ENCODE data around the gene SIRPD. TPM values are rescaled to one million over a fixed set of nuclear protein-coding genes. Genes with fewer than 3 reads are reported as not detected.

SIRPD gene
- total RNA-seq, 2 experiments from 2014 or later: not detected

DNA sequence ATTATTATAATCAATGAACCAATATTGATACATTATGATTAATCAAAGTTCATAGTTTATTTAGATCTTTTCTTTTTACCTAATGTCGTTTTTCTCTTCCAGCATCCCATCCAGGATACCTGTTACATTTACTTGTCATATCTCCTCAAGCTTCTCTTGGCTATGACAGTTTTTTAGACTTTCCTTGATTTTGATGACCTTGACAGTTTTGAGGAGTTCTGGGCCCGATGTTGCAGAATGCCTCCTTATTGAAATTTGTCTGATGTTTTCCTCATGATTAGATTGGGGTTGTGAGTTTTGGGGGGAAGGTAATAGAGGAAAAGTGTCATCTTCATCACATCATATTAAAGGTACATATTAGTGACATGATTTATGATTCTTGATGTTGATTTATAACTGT, 3.8 kb upstream of the SIRPD start:
- no TSS peak for BruUV-seq (replicated peaks)
- no peaks in the 10 kb centered on the region for H3K9me3 ChIP-seq (ENCODE audit: low read length)
- intact Hi-C loops (cut with micrococcal nuclease; ENCODE audit: unreplicated experiment): no loop called here
- no peaks in the 10 kb centered on the region for H4K20me1 ChIP-seq (ENCODE audit: insufficient read depth, low read length)
- TF ChIP-seq, protein P1, sequence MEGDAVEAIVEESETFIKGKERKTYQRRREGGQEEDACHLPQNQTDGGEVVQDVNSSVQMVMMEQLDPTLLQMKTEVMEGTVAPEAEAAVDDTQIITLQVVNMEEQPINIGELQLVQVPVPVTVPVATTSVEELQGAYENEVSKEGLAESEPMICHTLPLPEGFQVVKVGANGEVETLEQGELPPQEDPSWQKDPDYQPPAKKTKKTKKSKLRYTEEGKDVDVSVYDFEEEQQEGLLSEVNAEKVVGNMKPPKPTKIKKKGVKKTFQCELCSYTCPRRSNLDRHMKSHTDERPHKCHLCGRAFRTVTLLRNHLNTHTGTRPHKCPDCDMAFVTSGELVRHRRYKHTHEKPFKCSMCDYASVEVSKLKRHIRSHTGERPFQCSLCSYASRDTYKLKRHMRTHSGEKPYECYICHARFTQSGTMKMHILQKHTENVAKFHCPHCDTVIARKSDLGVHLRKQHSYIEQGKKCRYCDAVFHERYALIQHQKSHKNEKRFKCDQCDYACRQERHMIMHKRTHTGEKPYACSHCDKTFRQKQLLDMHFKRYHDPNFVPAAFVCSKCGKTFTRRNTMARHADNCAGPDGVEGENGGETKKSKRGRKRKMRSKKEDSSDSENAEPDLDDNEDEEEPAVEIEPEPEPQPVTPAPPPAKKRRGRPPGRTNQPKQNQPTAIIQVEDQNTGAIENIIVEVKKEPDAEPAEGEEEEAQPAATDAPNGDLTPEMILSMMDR (conservative IDR thresholded peaks at IDR 0.05; ENCODE audit: low read length): no peak
- TF ChIP-seq EZH2phosphoT487 (IDR thresholded peaks at IDR 0.05; ENCODE audit: borderline replicate concordance, low read depth, low read length): no peak
- H2AFZ ChIP-seq (ENCODE audit: low read length): no peak overlapping the region
- no peak overlapping the region for H3K27ac ChIP-seq (ENCODE audit: low read depth, low read length, poor library complexity, severe bottlenecking)
- ChIA-PET POLR2A (no interaction called here), CTCF (ENCODE audit: unreplicated experiment) (no interaction called here)
- H3K4me1 ChIP-seq (ENCODE audit: insufficient read depth, low read length, poor library complexity, severe bottlenecking): no peaks in the 10 kb centered on the region
- no peak for DNase-seq (ENCODE audit: low spot score)
- no peaks in the 10 kb centered on the region for H3K36me3 ChIP-seq (ENCODE audit: insufficient read depth, low read length)
- no peaks in the 10 kb centered on the region for H3K79me2 ChIP-seq (ENCODE audit: insufficient read depth, low read depth, low read length)
- H3K9me2 ChIP-seq (ENCODE audit: insufficient read depth, low read length): no peaks in the 10 kb centered on the region
- H3K4me2 ChIP-seq (ENCODE audit: low read length): no peak overlapping the region
- no peak overlapping the region for H3K4me3 ChIP-seq (ENCODE audit: low read depth, low read length, poor library complexity, severe bottlenecking)

- H3K4me2 ChIP-seq (ENCODE audit: low read length): no peak overlapping the region
- no peaks in the 10 kb centered on the region for H3K4me1 ChIP-seq (ENCODE audit: insufficient read depth, low read length, poor library complexity, severe bottlenecking)
- no peaks in the 10 kb centered on the region for H4K20me1 ChIP-seq (ENCODE audit: insufficient read depth, low read length)
- CTCF ChIA-PET (ENCODE audit: unreplicated experiment): no interaction called here
- H3K36me3 ChIP-seq (ENCODE audit: insufficient read depth, low read length): no peaks in the 10 kb centered on the region
- POLR2A ChIA-PET: no interaction called here
- no TSS peak for BruUV-seq (replicated peaks)
- H3K27ac ChIP-seq (ENCODE audit: low read depth, low read length, poor library complexity, severe bottlenecking): no peak overlapping the region
- no peaks in the 10 kb centered on the region for H3K9me3 ChIP-seq (ENCODE audit: low read length)
- no peaks in the 10 kb centered on the region for H3K9me2 ChIP-seq (ENCODE audit: insufficient read depth, low read length)
- H3K4me3 ChIP-seq (ENCODE audit: low read depth, low read length, poor library complexity, severe bottlenecking): no peak overlapping the region
- H3K79me2 ChIP-seq (ENCODE audit: insufficient read depth, low read depth, low read length): no peaks in the 10 kb centered on the region
- DNase-seq (ENCODE audit: low spot score): no peak
- intact Hi-C loops (cut with micrococcal nuclease; ENCODE audit: unreplicated experiment): no loop called here
- TF ChIP-seq EZH2phosphoT487 (IDR thresholded peaks at IDR 0.05; ENCODE audit: borderline replicate concordance, low read depth, low read length): no peak
- TF ChIP-seq, protein P1 (conservative IDR thresholded peaks at IDR 0.05; ENCODE audit: low read length): no peak
- H2AFZ ChIP-seq (ENCODE audit: low read length): no peak overlapping the region
Observed at GRCh38 chr20:1555952-1556351, 1.6 kb downstream of the SIRPD start.

- H4K20me1 ChIP-seq (ENCODE audit: insufficient read depth, low read length): no peaks in the 10 kb centered on the region
- no peaks in the 10 kb centered on the region for H3K9me3 ChIP-seq (ENCODE audit: low read length)
- CTCF ChIA-PET (ENCODE audit: unreplicated experiment): no interaction called here
- no peaks in the 10 kb centered on the region for H3K36me3 ChIP-seq (ENCODE audit: insufficient read depth, low read length)
- H3K4me1 ChIP-seq (ENCODE audit: insufficient read depth, low read length, poor library complexity, severe bottlenecking): peaks cover 7% of the 10 kb centered on the region
- DNase-seq (ENCODE audit: low spot score): no peak
- no peak overlapping the region for H3K4me3 ChIP-seq (ENCODE audit: low read depth, low read length, poor library complexity, severe bottlenecking)
- no peaks in the 10 kb centered on the region for H3K9me2 ChIP-seq (ENCODE audit: insufficient read depth, low read length)
- H3K79me2 ChIP-seq (ENCODE audit: insufficient read depth, low read depth, low read length): no peaks in the 10 kb centered on the region
- H3K4me2 ChIP-seq (ENCODE audit: low read length): no peak overlapping the region
- H3K27ac ChIP-seq (ENCODE audit: low read depth, low read length, poor library complexity, severe bottlenecking): no peak overlapping the region
- TF ChIP-seq, protein P1 (conservative IDR thresholded peaks at IDR 0.05; ENCODE audit: low read length): no peak
- no peak for TF ChIP-seq EZH2phosphoT487 (IDR thresholded peaks at IDR 0.05; ENCODE audit: borderline replicate concordance, low read depth, low read length)
- H2AFZ ChIP-seq (ENCODE audit: low read length): no peak overlapping the region
- BruUV-seq (replicated peaks): no TSS peak
- intact Hi-C loops (cut with micrococcal nuclease; ENCODE audit: unreplicated experiment): no loop called here
- POLR2A ChIA-PET: interaction anchor here (0.7 kb wide), 1 partner anchor 12 kb away, joined by 3 read pairs; no protein-coding TSS in a partner anchor
Observed at GRCh38 chr20:1539816-1540419, 17.6 kb downstream of the SIRPD start.
